Gastroesophageal sphincter (tissue), 4 donors: ENCODE measurements around the gene BSPRY. TPM values are rescaled to one million over a fixed set of nuclear protein-coding genes. Genes with fewer than 3 reads are reported as not detected.
A peak's percentile ranks its signal among the peaks of the same experiment; 100 is the strongest.
"Not testable (repeated sequence)": the region's sequence is repeated elsewhere in the genome, so short reads cannot be mapped to it uniquely, and the experiment has no call there.

ENCODE experiments used
- ATAC-seq: fragments of 150-250 bp; one replicate; pipeline ENCODE4 v1.9.1; 2016; ENCODE audit warnings: mild to moderate bottlenecking, moderate library complexity
- H3K27ac ChIP-seq, 4 donors: fragments of 200-600 bp; sonication (generic) in 3 of 4; 1 replicate in 3 of 4; 2 replicates in 1 of 4; pipeline ENCODE4 v1.5.1; 2016 to 2019
- H3K27me3 ChIP-seq: fragments of 200-600 bp; sonication (generic); one replicate; pipeline ENCODE4 v1.5.1; 2019
- H3K36me3 ChIP-seq, 2 donors: fragments of 200-600 bp; sonication (generic); one replicate each; pipeline ENCODE4 v1.5.1; 2019; ENCODE audit warnings: control low read depth in 1 of 2
- H3K4me1 ChIP-seq, 3 donors: fragments of 200-600 bp; sonication (generic); 1 replicate in 2 of 3; 2 replicates in 1 of 3; pipeline ENCODE4 v1.5.1; 2016 to 2019; ENCODE audit warnings: control low read depth in 2 of 3
- H3K4me3 ChIP-seq, 2 donors: fragments of 200-600 bp; sonication (generic); one replicate each; pipeline ENCODE4 v1.5.1; 2019; ENCODE audit warnings: mild to moderate bottlenecking in 1 of 2, moderate library complexity in 1 of 2
- H3K9me3 ChIP-seq, 3 donors: fragments of 200-600 bp; sonication (generic); one replicate each; pipeline ENCODE4 v1.5.1; 2017 to 2019; ENCODE audit warnings: control low read depth in 2 of 3
- CTCF ChIP-seq, 4 experiments: fragments of 200-600 bp in 2 of 4; fragments of 450-650 bp in 2 of 4; sonication (generic) in 1 of 4; IDR thresholded peaks; one replicate each; pipeline ENCODE4 v1.5.1; 2017 to 2019; ENCODE audit warnings: antibody characterized with exemption in 4 of 4, mild to moderate bottlenecking in 2 of 4, moderate library complexity in 2 of 4
- EP300 ChIP-seq: sonication (generic); formaldehyde crosslinking; IDR thresholded peaks from one replicate; pipeline ENCODE4 v1.6.1; 2017; ENCODE audit warnings: antibody characterized with exemption, mild to moderate bottlenecking
- POLR2A ChIP-seq, 2 donors: fragments of 450-650 bp; IDR thresholded peaks; one replicate each; pipeline ENCODE4 v1.6.1; 2017; ENCODE audit warnings: antibody characterized with exemption in 2 of 2, mild to moderate bottlenecking in 2 of 2, moderate library complexity in 1 of 2
- POLR2AphosphoS5 ChIP-seq: sonication (generic); formaldehyde crosslinking; IDR thresholded peaks from one replicate; pipeline ENCODE4 v1.6.1; 2017; ENCODE audit warnings: antibody characterized with exemption
- WGBS, 2 donors: methylation state at CpG; one replicate each; pipeline ENCODE4 v1.1.5; 2018; ENCODE audit warnings: low coverage in 1 of 2; 5-methylcytosine and 5-hydroxymethylcytosine counted together
- total RNA-seq, 4 donors: library from RNA; depleted of rRNA; stranded (reverse); fragments of >200 nt; gene quantifications; one replicate each; pipeline ENCODE4 v1.1.0, GENCODE V29; 2016

The BSPRY gene
- total RNA-seq, 4 donors from 2014 or later: 0.16 to 4.0 (median 0.36) TPM

- Histone ChIP-seq H3K27me3 (no peaks in the 10 kb centered on the region), H3K4me3 (peak within 1 kb of the TSS; percentile 71 to 81), H3K9me3 (no peaks in the 10 kb centered on the region), H3K36me3 (peaks cover 0 to 31% of the 10 kb centered on the region in 2 donors), H3K27ac (peak within 1 kb of the TSS; percentile 50 to 88 (median 84)), H3K4me1 (peaks cover 0 to 22% (median 4%) of the 10 kb centered on the region in 3 donors)
- 0 to 2% methylated on average over 5 to 25 of the region's 74 CpGs for WGBS, 2 donors
- ATAC-seq: peak; percentile 96
- TF ChIP-seq POLR2A (IDR thresholded peaks at IDR 0.05): peak; percentile 56 to 61
- TF ChIP-seq POLR2AphosphoS5: peak; percentile 69
- TF ChIP-seq EP300: no peak
- TF ChIP-seq CTCF (IDR thresholded peaks at IDR 0.05): peak in 1 of 4 experiments; percentile 13
These were observed 27.6 kb downstream of the BSPRY start, which contains the start of gene HDHD3 for GRCh38 chr9:113376634-113377567. Gene HDHD3, minus strand, starts transcription at chr9:113376986. Its CDS starts 2,632 bp downstream, at chr9:113374354.

GRCh38 chr9:113379094-113379828 is 29.9 kb downstream of the BSPRY start:
- not testable (repeated sequence) for H3K9me3 ChIP-seq, H3K27ac ChIP-seq
- 61 to 93% methylated on average over 3 to 18 of the region's 24 CpGs for WGBS, 2 donors

GRCh38 chr9:113379829-113380210 is 30.5 kb downstream of the BSPRY start:
- not testable (repeated sequence) for ATAC-seq, H3K27me3 ChIP-seq, H3K27ac ChIP-seq, H3K4me3 ChIP-seq, H3K9me3 ChIP-seq, H3K36me3 ChIP-seq
- peaks cover 0 to 22% (median 4%) of the 10 kb centered on the region in 3 donors for H3K4me1 ChIP-seq
- WGBS, 2 donors: 64 to 67% methylated on average over 2 of the region's 2 CpGs

More at GRCh38 chr9:113379094-113379828, 29.9 kb downstream of the BSPRY start:
- H3K27me3 ChIP-seq, H3K4me3 ChIP-seq, H3K36me3 ChIP-seq, ATAC-seq: not testable (repeated sequence)
- peaks cover 0 to 22% (median 4%) of the 10 kb centered on the region in 3 donors for H3K4me1 ChIP-seq

GRCh38 chr9:113380869-113381378 is 31.6 kb downstream of the BSPRY start:
- Histone ChIP-seq H3K27ac (no peak overlapping the region), H3K4me1 (peaks cover 0 to 11% (median 0%) of the 10 kb centered on the region in 3 donors), H3K27me3 (no peaks in the 10 kb centered on the region), H3K4me3 (no peak overlapping the region), H3K9me3 (no peaks in the 10 kb centered on the region), H3K36me3 (no peaks in the 10 kb centered on the region)
- TF ChIP-seq POLR2A (IDR thresholded peaks at IDR 0.05): no peak
- TF ChIP-seq CTCF (IDR thresholded peaks at IDR 0.05): no peak
- TF ChIP-seq POLR2AphosphoS5: no peak
- TF ChIP-seq EP300: no peak
- 70% methylated on average over 1 of the region's 1 CpG; no CpG with 5 or more reads in 1 of the 2 donors for WGBS, 2 donors
- ATAC-seq: no peak

- WGBS, 2 donors: 75 to 78% methylated on average over 4 to 6 of the region's 7 CpGs
- H3K27me3 ChIP-seq, H3K36me3 ChIP-seq, H3K4me1 ChIP-seq, H3K9me3 ChIP-seq, H3K27ac ChIP-seq, H3K4me3 ChIP-seq, ATAC-seq: not testable (repeated sequence)
These were observed 32.1 kb downstream of the BSPRY start for GRCh38 chr9:113381441-113381840.

GRCh38 chr9:113381909-113382411 is 32.6 kb downstream of the BSPRY start:
- H3K27me3 ChIP-seq: no peaks in the 10 kb centered on the region
- H3K27ac ChIP-seq: no peak overlapping the region
- peaks cover 0 to 5% (median 0%) of the 10 kb centered on the region in 3 donors for H3K4me1 ChIP-seq
- H3K4me3 ChIP-seq: no peak overlapping the region
- WGBS, 2 donors: 90 to 92% methylated on average over 6 to 8 of the region's 8 CpGs
- TF ChIP-seq POLR2AphosphoS5 (no peak), CTCF (IDR thresholded peaks at IDR 0.05) (no peak), POLR2A (IDR thresholded peaks at IDR 0.05) (no peak), EP300 (no peak)
- no peak for ATAC-seq
- H3K9me3 ChIP-seq: no peaks in the 10 kb centered on the region
- H3K36me3 ChIP-seq: peaks cover 0 to 6% of the 10 kb centered on the region in 2 donors
